Measurements from ENCODE around the gene TNFRSF19.

TNFRSF19 gene

GRCh38 chr13:23688336-23688735 lies 118.1 kb downstream of the TNFRSF19 start:
- DNase-seq = no peak

GRCh38 chr13:23690668-23691067 lies 120.5 kb downstream of the TNFRSF19 start:
- DNase-seq = no peak

GRCh38 chr13:23692816-23693215 lies 122.6 kb downstream of the TNFRSF19 start:
- DNase-seq = no peak

- DNase-seq = no peak
Measured at GRCh38 chr13:23695196-23695595, 125.0 kb downstream of the TNFRSF19 start.

GRCh38 chr13:23695711-23696464 lies 125.7 kb downstream of the TNFRSF19 start:
- peak; percentile 82 for DNase-seq

GRCh38 chr13:23696610-23697009 lies 126.4 kb downstream of the TNFRSF19 start:
- DNase-seq = no peak

GRCh38 chr13:23697772-23698313 lies 127.6 kb downstream of the TNFRSF19 start:
- DNase-seq = no peak

- no peak for DNase-seq
Measured at GRCh38 chr13:23699271-23699670, 129.1 kb downstream of the TNFRSF19 start.

- DNase-seq = no peak
Measured at GRCh38 chr13:23701186-23701585, 131.0 kb downstream of the TNFRSF19 start.

GRCh38 chr13:23701636-23702035 lies 131.4 kb downstream of the TNFRSF19 start:
- DNase-seq = no peak

GRCh38 chr13:23703246-23703860 lies 133.1 kb downstream of the TNFRSF19 start:
- no peak for DNase-seq

- DNase-seq = no peak
Measured at GRCh38 chr13:23705583-23705982, 135.4 kb downstream of the TNFRSF19 start.

- DNase-seq = peak; percentile 65
Measured at GRCh38 chr13:23707674-23708073, 137.5 kb downstream of the TNFRSF19 start.

- DNase-seq = peak; percentile 22
Measured at GRCh38 chr13:23709536-23709935, 139.3 kb downstream of the TNFRSF19 start.

GRCh38 chr13:23710366-23710765 lies 140.2 kb downstream of the TNFRSF19 start:
- DNase-seq = no peak

GRCh38 chr13:23711355-23711754 lies 141.1 kb downstream of the TNFRSF19 start:
- no peak for DNase-seq

GRCh38 chr13:23714672-23715071 lies 144.5 kb downstream of the TNFRSF19 start:
- no peak for DNase-seq

GRCh38 chr13:23715092-23715761 lies 145.0 kb downstream of the TNFRSF19 start:
- DNase-seq = no peak

- peak; percentile 18 for DNase-seq
Measured at GRCh38 chr13:23715762-23716235, 145.6 kb downstream of the TNFRSF19 start.

GRCh38 chr13:23716401-23716800 lies 146.2 kb downstream of the TNFRSF19 start:
- DNase-seq = no peak

- DNase-seq = no peak
Measured at GRCh38 chr13:23718996-23719395, 148.8 kb downstream of the TNFRSF19 start.

GRCh38 chr13:23722726-23723453 lies 152.7 kb downstream of the TNFRSF19 start:
- no peak for DNase-seq

- no peak for DNase-seq
Measured at GRCh38 chr13:23723471-23723870, 153.3 kb downstream of the TNFRSF19 start.

Data from hematopoietic multipotent progenitor cell treated with erythropoietin and hydrocortisone succinate and interleukin-3 and kit ligand, for 4 days (in vitro differentiated cells).